Thyroid gland (tissue), 4 donors: ENCODE measurements around the gene WNT8B. TPM values are rescaled to one million over a fixed set of nuclear protein-coding genes. Genes with fewer than 3 reads are reported as not detected.

Experiments used
- DNase-seq, 2 donors: peaks; one replicate each; pipeline ENCODE4 v3.0.0-alpha.2; 2019
- H3K27ac ChIP-seq, 3 donors: fragments of 200-600 bp; sonication (generic); 1 replicate in 2 of 3; 2 replicates in 1 of 3; pipeline ENCODE4 v1.5.1; 2016 to 2019; ENCODE audit warnings: mild to moderate bottlenecking in 1 of 3, moderate library complexity in 1 of 3
- H3K27me3 ChIP-seq: fragments of 200-600 bp; sonication (generic); one replicate; pipeline ENCODE4 v1.5.1; 2019
- H3K36me3 ChIP-seq, 2 donors: fragments of 200-600 bp; sonication (generic); one replicate each; pipeline ENCODE4 v1.5.1; 2016 to 2019
- H3K4me1 ChIP-seq, 2 donors: fragments of 200-600 bp; sonication (generic); one replicate each; pipeline ENCODE4 v1.5.1; 2017 to 2019
- H3K4me3 ChIP-seq, 3 donors: fragments of 200-600 bp; sonication (generic); replicated peaks in 1 of 3; 1 replicate in 2 of 3; 2 replicates in 1 of 3; pipeline ENCODE4 v1.5.1; 2016; ENCODE audit warnings: mild to moderate bottlenecking in 1 of 3
- H3K9me3 ChIP-seq: fragments of 200-600 bp; sonication (generic); one replicate; pipeline ENCODE4 v1.5.1; 2017
- POLR2A ChIP-seq, 2 donors: fragments of 450-650 bp; IDR thresholded peaks; one replicate each; pipeline ENCODE4 v1.6.1; 2017; ENCODE audit warnings: antibody characterized with exemption in 2 of 2, mild to moderate bottlenecking in 2 of 2, moderate library complexity in 1 of 2
- intact Hi-C: fragments of 100-400 bp; cut with DNase I; formaldehyde crosslinking; loops from one replicate; pipeline ENCODE4 v1.15.1; 2023
- total RNA-seq, 4 donors: library from RNA; depleted of rRNA; stranded (reverse); fragments of >200 nt; gene quantifications; one replicate each; pipeline ENCODE4 v1.2.3, GENCODE V29; 2016
- TF ChIP-seq, protein P1 (sequence below), 6 experiments: fragments of 200-600 bp in 3 of 6; fragments of 450-650 bp in 3 of 6; sonication (generic) in 3 of 6; IDR thresholded peaks; one replicate each; pipeline ENCODE4 v1.5.1; 2016 to 2019; ENCODE audit warnings: antibody characterized with exemption in 6 of 6, mild to moderate bottlenecking in 2 of 6, inconsistent platforms in 1 of 6, moderate library complexity in 1 of 6

Gene WNT8B
- total RNA-seq, 4 donors from 2014 or later: not detected

DNA sequence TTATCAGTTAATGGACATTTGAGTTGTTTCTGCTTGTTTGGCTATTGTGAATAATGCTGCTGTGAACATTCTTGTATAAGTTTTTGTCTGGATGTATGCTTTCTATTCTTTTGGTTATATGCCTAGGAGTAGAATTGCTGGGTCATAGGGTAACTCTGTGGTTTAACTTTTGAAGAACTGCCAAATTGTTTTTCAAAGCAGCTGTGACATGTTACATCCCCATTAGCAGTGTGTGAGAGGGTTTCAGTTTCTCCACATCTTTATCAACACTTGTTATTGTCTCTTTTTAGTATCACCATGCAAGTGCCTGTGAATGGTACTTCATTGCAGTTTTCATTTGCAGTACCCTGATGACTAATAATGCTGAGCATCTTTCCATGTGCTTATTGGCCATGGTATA, 69.0 kb downstream of the WNT8B start:
- no peak overlapping the region for H3K4me3 ChIP-seq
- peaks cover under 1 to 2% of the 10 kb centered on the region in 2 donors for H3K36me3 ChIP-seq
- no peaks in the 10 kb centered on the region for H3K9me3 ChIP-seq
- peaks cover 30 to 31% of the 10 kb centered on the region in 2 donors for H3K4me1 ChIP-seq
- TF ChIP-seq, protein P1, sequence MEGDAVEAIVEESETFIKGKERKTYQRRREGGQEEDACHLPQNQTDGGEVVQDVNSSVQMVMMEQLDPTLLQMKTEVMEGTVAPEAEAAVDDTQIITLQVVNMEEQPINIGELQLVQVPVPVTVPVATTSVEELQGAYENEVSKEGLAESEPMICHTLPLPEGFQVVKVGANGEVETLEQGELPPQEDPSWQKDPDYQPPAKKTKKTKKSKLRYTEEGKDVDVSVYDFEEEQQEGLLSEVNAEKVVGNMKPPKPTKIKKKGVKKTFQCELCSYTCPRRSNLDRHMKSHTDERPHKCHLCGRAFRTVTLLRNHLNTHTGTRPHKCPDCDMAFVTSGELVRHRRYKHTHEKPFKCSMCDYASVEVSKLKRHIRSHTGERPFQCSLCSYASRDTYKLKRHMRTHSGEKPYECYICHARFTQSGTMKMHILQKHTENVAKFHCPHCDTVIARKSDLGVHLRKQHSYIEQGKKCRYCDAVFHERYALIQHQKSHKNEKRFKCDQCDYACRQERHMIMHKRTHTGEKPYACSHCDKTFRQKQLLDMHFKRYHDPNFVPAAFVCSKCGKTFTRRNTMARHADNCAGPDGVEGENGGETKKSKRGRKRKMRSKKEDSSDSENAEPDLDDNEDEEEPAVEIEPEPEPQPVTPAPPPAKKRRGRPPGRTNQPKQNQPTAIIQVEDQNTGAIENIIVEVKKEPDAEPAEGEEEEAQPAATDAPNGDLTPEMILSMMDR (IDR thresholded peaks at IDR 0.05): no peak
- TF ChIP-seq POLR2A (IDR thresholded peaks at IDR 0.05): no peak
- intact Hi-C loops: no loop called here
- no peak overlapping the region for H3K27ac ChIP-seq
- no peak for DNase-seq
- no peaks in the 10 kb centered on the region for H3K27me3 ChIP-seq

Other genes starting within 250 kb of the WNT8B start
- 10 to 100 TPM; 26.1 to 30.6 (median 27.4) TPM for gene CHUK, start 233.4 kb upstream of the WNT8B start, total RNA-seq
- 10 to 100 TPM; 17.1 to 21.1 (median 19.3) TPM for gene CWF19L1, start 195.4 kb upstream of the WNT8B start, total RNA-seq
- gene BLOC1S2, start 176.3 kb upstream of the WNT8B start, total RNA-seq: 10 to 100 TPM; 22.6 to 42.2 (median 37.0) TPM
- gene PKD2L1, start 132.8 kb upstream of the WNT8B start, total RNA-seq: not detected
- 10 to 100 TPM in 1 of 4 donors, 1 to 10 TPM in 3; 2.2 to 29.7 (median 5.1) TPM for gene SCD, start 115.8 kb upstream of the WNT8B start, total RNA-seq
- 1 to 10 TPM; 4.2 to 8.9 (median 6.9) TPM for gene SEC31B, start 56.9 kb downstream of the WNT8B start, total RNA-seq
- 100 to 1,000 TPM; 164 to 339 (median 209) TPM for gene NDUFB8, start 66.9 kb downstream of the WNT8B start, total RNA-seq
- 10 to 100 TPM in 2 of 4 donors, 1 to 10 TPM in 2; 9.1 to 15.4 (median 11.1) TPM for gene HIF1AN, start 72.9 kb downstream of the WNT8B start, total RNA-seq